Stimulated activated CD4-positive, alpha-beta T cell treated with anti-CD3 and anti-CD28 coated beads, Interleukin-15, amount 100 ng/mL, for 48 hours (primary cell): Measurements from ENCODE around the gene TRAF3.
"Not testable (repeated sequence)": the region's sequence is repeated elsewhere in the genome, so short reads cannot be mapped to it uniquely, and the experiment has no call there.

Experiments
- DNase-seq, 2 donors: peaks; one replicate each; pipeline ENCODE4 v3.0.0-alpha.2; 2020; ENCODE audit warnings: low read depth in 2 of 2

The TRAF3 gene

GRCh38 chr14:102827716-102828115 lies 50.5 kb downstream of the TRAF3 start:
- no peak for DNase-seq

- DNase-seq, result no peak
These were observed 50.9 kb downstream of the TRAF3 start for GRCh38 chr14:102828151-102828550.

GRCh38 chr14:102829016-102829548 lies 51.8 kb downstream of the TRAF3 start:
- DNase-seq, result no peak

GRCh38 chr14:102830474-102831045 lies 53.3 kb downstream of the TRAF3 start:
- no peak for DNase-seq

GRCh38 chr14:102831163-102831804 lies 54.0 kb downstream of the TRAF3 start:
- no peak for DNase-seq

GRCh38 chr14:102833341-102833740 lies 56.1 kb downstream of the TRAF3 start:
- DNase-seq, result no peak

DNA sequence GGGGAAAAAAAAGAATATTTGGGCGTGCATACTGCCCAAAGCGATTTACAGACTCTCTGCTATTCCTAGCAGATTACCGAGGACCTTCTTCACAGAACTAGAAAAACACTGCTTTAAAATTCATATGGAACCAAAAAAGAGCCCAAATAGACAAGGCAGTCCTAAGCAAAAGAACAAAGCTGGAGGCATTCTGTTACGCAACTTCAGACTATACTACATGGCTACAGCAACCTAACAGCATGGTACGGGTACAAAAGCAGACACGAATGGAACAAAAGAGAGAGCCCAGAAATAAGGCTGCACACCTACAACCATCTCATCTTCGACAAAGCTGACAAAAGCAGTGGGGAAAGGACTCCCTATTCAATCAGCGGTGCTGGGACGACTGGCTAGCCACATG lies 56.7 kb downstream of the TRAF3 start:
- no peak for DNase-seq

DNA sequence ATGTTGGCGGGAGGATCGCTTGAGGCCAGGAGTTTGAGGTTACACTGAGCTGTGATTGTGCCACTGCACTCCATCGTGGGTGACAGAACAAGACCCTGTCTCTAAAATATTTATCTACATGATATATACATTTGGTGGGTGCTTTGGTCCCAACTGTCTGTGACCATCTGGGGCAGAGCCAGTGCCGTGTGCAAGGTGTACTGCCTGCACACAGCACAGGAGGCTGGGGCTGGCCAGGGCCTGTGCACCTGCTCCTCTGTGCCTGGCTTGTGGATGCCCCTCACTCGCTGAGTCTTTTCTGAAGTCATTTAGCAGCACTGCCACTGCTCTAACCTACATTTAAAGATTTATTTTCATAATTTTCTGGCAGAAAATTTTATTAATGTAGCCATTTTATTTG lies 58.7 kb downstream of the TRAF3 start:
- DNase-seq, result no peak

DNA sequence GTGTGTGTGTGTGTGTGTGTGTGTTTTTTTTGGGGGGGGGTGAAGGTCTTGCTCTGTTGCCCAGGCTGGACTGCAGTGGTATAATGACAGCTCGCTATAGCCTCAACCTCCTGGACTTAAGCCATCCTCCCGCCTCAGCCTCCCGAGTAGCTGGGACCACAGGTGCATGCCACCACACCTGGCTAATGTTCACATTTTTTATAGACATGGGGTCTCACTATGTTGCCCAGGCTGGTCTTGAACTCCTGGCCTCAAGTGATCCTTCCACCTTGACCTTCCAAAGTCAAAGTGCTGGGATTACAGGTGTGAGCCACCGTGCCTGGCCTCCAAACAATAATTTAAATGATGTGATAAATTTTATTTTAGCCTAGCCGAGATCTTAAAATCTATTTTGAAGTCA lies 59.9 kb downstream of the TRAF3 start:
- DNase-seq, result not testable (repeated sequence)

DNA sequence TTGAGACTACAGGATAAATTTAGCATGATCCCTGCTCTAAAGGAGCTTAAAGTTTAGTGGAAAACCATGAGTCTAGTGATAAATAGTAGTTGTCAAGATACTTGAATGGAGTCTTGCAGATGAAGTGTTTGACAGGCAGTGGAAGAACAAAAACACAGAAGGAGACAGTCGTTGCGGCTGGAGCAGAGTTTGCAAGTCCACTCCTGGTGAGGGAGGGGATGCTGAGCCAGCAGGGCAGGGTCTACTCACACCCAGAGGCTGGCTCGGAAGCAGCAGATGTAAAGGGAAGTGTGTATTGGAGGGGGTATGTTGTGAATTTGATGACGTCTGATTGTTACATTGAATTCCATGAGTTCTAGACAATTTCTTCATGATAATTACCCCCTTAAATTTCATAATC lies 61.3 kb downstream of the TRAF3 start:
- no peak for DNase-seq

- no peak for DNase-seq
These were observed 62.9 kb downstream of the TRAF3 start for GRCh38 chr14:102840115-102840514.

GRCh38 chr14:102840771-102841528 lies 63.7 kb downstream of the TRAF3 start:
- no peak for DNase-seq

DNA sequence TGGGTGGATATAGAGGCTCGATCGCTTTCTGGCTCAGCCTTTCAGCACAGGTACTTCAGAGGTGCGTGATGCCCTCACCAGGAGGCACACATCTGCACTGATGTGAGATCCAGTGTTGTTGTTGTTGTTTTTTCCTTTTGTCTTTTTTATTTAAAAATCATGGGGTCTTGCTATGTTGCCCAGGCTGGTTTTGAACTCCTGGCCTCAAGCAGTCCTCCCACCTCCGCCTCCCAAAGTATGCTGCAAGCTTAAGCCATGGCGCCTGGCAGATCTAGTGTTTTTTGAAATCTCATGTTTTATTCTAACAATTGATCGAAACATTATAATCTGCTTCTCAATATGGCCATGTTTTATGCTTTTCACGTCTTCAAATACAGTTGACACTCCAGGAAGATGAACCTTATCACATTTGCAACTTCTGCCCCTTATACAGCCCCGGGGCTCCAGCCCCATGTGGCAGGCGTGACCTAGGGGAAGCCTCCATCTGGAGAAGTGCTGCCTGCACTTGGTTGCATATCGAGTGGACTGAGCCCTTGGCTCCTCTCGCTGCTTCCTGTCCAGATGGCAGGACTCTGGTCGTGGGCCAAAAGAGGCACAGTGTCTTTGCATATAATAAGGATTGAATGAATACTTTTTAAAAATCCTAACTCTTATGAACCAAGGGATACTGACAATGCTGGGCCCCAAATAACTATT lies 71.7 kb downstream of the TRAF3 start:
- DNase-seq, result no peak

DNA sequence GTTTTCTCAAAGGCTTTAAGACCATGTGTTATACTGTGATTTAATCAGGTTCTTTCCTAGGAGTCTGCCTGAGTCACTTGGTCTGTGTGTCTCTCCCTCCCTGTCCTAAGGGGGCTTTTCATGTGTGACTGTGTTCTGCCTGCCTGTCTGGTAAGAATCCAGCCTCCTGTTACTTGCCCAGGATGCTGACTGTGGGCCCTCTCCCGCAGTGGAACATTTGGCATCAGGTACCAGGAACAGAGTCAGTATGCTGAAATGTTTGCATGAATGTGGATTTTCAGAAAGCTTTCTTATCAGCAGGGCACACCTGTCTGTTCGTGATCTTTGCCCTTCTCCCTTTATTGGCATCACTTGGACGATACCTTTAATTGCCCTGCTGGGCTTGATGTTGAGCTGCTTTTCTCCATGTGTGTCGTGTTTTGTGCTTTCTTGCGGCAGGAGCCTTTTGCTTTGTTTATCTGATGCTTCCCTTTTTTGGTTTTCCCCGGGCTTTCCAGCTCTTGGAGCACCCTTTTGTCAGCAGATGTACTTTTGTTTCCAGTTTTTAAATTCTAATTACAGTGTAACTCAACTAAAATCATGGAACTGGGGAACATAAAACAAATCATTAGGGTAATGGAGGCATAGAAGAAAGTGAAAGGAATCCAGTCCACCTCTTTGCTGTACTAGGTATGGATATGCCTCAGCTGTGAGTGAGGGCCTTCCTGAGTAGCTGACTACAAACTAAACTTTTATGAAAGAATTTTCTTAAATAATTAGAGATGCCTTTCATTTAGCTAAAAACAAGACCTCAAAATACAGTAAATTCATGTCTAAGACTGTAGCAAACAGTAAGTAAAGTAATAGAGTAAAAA lies 72.5 kb downstream of the TRAF3 start:
- no peak for DNase-seq

GRCh38 chr14:102853648-102854047 lies 76.4 kb downstream of the TRAF3 start:
- DNase-seq, result no peak

DNA sequence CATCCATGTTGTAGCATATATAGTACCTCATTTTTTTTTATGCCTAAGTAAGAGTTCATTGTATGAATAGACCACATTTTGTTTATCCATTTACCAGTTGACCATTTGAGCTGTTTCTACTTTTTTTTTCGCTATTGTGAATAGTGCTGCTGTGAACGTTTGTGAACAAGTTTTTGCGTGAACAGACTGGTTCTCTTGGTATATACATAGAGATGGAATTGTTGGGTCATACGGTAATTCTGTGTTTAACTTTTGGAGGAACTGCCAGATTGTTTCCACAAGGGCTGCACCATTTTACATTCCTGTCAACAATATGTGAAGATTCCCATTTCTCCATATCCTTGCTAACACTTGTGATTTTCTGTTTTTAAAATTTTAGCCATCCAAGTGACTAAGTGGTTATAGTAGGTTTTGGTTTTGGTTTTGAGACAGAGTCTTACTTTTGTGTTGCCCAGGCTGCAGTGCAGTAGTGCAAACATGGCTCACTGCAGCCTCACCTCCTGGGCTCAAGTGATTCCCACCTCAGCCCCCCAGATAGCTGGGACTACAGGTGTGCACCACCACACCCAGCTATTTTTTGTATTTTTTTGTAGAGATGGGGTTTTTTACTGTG lies 76.9 kb downstream of the TRAF3 start:
- DNase-seq, result no peak

DNA sequence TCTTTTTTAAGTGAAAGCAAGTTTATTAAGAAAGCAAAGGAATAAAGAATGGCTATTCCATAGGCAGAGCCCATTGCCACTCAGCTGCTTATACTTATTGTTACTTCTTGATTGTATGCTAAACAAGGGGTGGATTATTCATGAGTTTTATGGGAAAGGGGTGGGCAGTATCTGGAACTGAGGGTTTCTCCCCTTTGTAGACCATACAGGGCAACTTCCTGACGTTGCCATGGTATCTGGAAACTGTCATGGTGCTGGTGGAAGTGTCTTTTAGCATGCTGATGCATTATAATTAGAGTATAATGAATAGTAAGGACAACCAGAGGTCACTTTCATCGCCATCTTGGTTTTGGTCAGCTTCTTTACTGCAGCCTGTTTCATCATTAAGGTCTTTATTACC lies 78.9 kb downstream of the TRAF3 start:
- no peak for DNase-seq

DNA sequence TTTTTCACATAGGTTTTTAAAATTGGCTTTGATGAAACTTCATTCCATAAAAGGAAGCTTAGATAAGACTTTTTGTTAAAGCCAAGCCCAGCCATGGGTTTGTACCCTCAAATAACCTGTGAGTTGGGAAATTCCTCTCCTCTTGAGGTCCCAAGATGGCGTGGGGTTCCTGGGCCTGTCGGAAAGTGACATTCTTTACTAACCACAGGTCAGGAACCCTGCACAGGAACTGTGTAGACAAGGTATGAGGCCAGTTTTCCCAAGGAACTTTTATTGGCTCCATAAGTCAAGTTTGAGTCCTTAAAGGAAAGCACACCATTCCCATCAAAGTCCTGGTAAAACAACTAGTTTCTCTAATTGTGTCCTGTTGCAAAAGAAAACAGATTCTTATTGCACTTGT lies 80.2 kb downstream of the TRAF3 start:
- no peak for DNase-seq

GRCh38 chr14:102859911-102860310 lies 82.7 kb downstream of the TRAF3 start:
- DNase-seq, result no peak

DNA sequence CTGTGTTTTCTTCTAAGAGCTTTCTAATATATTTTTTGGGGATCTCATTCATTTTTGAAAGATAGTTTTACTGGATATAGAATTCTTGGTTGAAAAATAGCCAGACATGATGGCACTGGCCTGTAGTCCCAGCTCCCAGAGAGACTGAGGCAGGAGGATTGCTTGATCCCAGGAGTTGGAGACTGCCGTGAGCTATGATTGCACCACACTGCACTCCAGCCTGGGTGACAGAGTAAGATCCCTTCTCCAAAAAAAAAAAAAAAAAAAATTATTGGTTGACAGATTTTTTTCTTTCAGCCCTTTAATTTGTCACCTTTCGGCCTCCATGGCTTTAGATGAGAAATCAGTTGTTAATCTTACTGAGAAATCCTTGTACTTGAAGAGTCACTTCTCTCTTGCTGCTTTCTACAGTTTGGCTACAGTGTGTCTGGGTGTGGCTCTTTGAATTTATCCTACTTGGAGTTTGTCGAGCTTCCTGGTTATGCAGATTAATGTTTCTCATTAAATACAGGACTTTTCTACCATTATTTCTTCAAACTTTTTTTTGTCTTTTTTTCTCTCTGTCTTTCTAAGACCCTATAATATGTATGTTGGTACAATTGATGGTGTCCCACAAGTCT lies 85.0 kb downstream of the TRAF3 start:
- no peak for DNase-seq

GRCh38 chr14:102863381-102863780 lies 86.1 kb downstream of the TRAF3 start:
- DNase-seq, result no peak
